HL-60/S4 treated with retinoic acid at 250 ng/mL for 4 days and 3 days (cell line): ENCODE measurements around the gene INO80.

ENCODE experiments used
- in situ Hi-C: fragments of 300-500 bp; cut with MboI; formaldehyde crosslinking; loops from 2 replicates; pipeline ENCODE4 v1.7.0; 2022; ENCODE audit warnings: low sequenced_read_pairs

The INO80 gene

GRCh38 chr15:41004490-41004889, 111.6 kb downstream of the INO80 start:
- in situ Hi-C loops: no loop called here

- in situ Hi-C loops: no loop called here
Observed at GRCh38 chr15:41001524-41002214, 114.4 kb downstream of the INO80 start.

- in situ Hi-C loops: no loop called here
Observed at GRCh38 chr15:40999190-40999589, 116.9 kb downstream of the INO80 start.

GRCh38 chr15:40995656-40996055, 120.4 kb downstream of the INO80 start:
- in situ Hi-C loops: no loop called here

- in situ Hi-C loops: no loop called here
Observed at GRCh38 chr15:40992825-40993224, 123.3 kb downstream of the INO80 start.

GRCh38 chr15:40992241-40992741, 123.8 kb downstream of the INO80 start:
- in situ Hi-C loops: no loop called here

- in situ Hi-C loops: no loop called here
Observed at GRCh38 chr15:40991355-40991754, 124.7 kb downstream of the INO80 start.

- in situ Hi-C loops: no loop called here
Observed at GRCh38 chr15:40990789-40991188, 125.3 kb downstream of the INO80 start.

- in situ Hi-C loops: no loop called here
Observed at GRCh38 chr15:40990080-40990479, 126.0 kb downstream of the INO80 start.

GRCh38 chr15:40988156-40988555, 127.9 kb downstream of the INO80 start:
- in situ Hi-C loops: no loop called here

GRCh38 chr15:40986820-40987219, 129.3 kb downstream of the INO80 start:
- in situ Hi-C loops: no loop called here

- in situ Hi-C loops: no loop called here
Observed at GRCh38 chr15:40985541-40986330, 130.3 kb downstream of the INO80 start.

- in situ Hi-C loops: no loop called here
Observed at GRCh38 chr15:40984964-40985363, 131.1 kb downstream of the INO80 start.

GRCh38 chr15:40984406-40984805, 131.7 kb downstream of the INO80 start:
- in situ Hi-C loops: no loop called here

GRCh38 chr15:40982855-40983254, 133.2 kb downstream of the INO80 start:
- in situ Hi-C loops: no loop called here

GRCh38 chr15:40981186-40981585, 134.9 kb downstream of the INO80 start:
- in situ Hi-C loops: no loop called here

GRCh38 chr15:40978562-40978961, 137.5 kb downstream of the INO80 start:
- in situ Hi-C loops: no loop called here

- in situ Hi-C loops: no loop called here
Observed at GRCh38 chr15:40978141-40978540, 137.9 kb downstream of the INO80 start.

- in situ Hi-C loops: no loop called here
Observed at GRCh38 chr15:40976819-40977218, 139.3 kb downstream of the INO80 start.

- in situ Hi-C loops: no loop called here
Observed at GRCh38 chr15:40974879-40975278, 141.2 kb downstream of the INO80 start.

- in situ Hi-C loops: no loop called here
Observed at GRCh38 chr15:40969363-40969762, 146.7 kb downstream of the INO80 start.
